Heart left ventricle (tissue), 13 donors: ENCODE measurements around the gene SETSIP.
"Not testable (repeated sequence)": the region's sequence is repeated elsewhere in the genome, so short reads cannot be mapped to it uniquely, and the experiment has no call there.

ENCODE experiments used
- POLR2A ChIP-seq, 2 donors: fragments of 450-650 bp; IDR thresholded peaks; one replicate each; pipeline ENCODE4 v1.6.1; 2017; ENCODE audit warnings: antibody characterized with exemption in 2 of 2, mild to moderate bottlenecking in 2 of 2, moderate library complexity in 2 of 2
- TF ChIP-seq, protein P1 (sequence below), 12 donors: fragments of 200-600 bp; sonication (generic) in 4 of 12; IDR thresholded peaks; one replicate each; pipeline versions ENCODE4 v1.5.0 to v1.8.0; 2018 to 2022; ENCODE audit warnings: antibody characterized with exemption in 12 of 12, mild to moderate bottlenecking in 5 of 12
- donor health status: ischemic (EF 13 %, LVEDD 7.1; RV severe dilation, severe dysfunction).
- donor health status: DM: no; HTN: yes; CAD: no.
- donor health status: DM: no; HTN: no; CAD: no.
- donor health status: ischemic (EF 25% LVEDD 6.9; RV normal size, moderate dysfunction).
- donor health status: ischemic (EF 25% LVEDD 5.7; RV mildly dilated, moderate dysfunction).
- donor health status: ischemic (EF 35%, LVEDD 5.7; RV mildly dilated, moderate dysfunction).
- donor health status: nonischemic (EF 11% LVEDD 7.7; RV severe dilation, severe dysfunction).
- donor health status: DM: yes; HTN: yes; CAD: no.
- donor health status: PGD.
- donor health status: ischemic (EF 29% LVEDD 5.4; RV normal size, mild dysfunction).
- donor health status: nonischemic (EF 23%, LVEDD 6.1; RV moderate dilation, normal function).

- TF ChIP-seq, protein P1, sequence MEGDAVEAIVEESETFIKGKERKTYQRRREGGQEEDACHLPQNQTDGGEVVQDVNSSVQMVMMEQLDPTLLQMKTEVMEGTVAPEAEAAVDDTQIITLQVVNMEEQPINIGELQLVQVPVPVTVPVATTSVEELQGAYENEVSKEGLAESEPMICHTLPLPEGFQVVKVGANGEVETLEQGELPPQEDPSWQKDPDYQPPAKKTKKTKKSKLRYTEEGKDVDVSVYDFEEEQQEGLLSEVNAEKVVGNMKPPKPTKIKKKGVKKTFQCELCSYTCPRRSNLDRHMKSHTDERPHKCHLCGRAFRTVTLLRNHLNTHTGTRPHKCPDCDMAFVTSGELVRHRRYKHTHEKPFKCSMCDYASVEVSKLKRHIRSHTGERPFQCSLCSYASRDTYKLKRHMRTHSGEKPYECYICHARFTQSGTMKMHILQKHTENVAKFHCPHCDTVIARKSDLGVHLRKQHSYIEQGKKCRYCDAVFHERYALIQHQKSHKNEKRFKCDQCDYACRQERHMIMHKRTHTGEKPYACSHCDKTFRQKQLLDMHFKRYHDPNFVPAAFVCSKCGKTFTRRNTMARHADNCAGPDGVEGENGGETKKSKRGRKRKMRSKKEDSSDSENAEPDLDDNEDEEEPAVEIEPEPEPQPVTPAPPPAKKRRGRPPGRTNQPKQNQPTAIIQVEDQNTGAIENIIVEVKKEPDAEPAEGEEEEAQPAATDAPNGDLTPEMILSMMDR (IDR thresholded peaks at IDR 0.05) = not testable (repeated sequence)
- TF ChIP-seq POLR2A (IDR thresholded peaks at IDR 0.05) = not testable (repeated sequence)
Observed at GRCh38 chr1:92074446-92074845, 765 bp downstream of the SETSIP start.
